Jurkat, Clone E6-1 (cell line): Measurements from ENCODE around the gene CDK1. TPM values are rescaled to one million over a fixed set of nuclear protein-coding genes. Genes with fewer than 3 reads are reported as not detected.
A peak's percentile ranks its signal among the peaks of the same experiment; 100 is the strongest.

Experiments
- DNase-seq: peaks from one replicate; pipeline ENCODE4 v3.0.0-alpha.2; 2011; ENCODE audit warnings: low read depth, low spot score
- H3K4me3 ChIP-seq: 2 replicates; pipeline ENCODE4 v1.5.1; 2011; ENCODE audit warnings: mild to moderate bottlenecking, low read length, control low read depth, moderate library complexity
- polyA plus RNA-seq: library from polyadenylated mRNA; unstranded; fragments of >200 nt; gene quantifications from one replicate; pipeline ENCODE4 v1.2.1, GENCODE V29; 2012; ENCODE audit warnings: missing spikeins; ENCODE audit not compliant: insufficient read length, insufficient read depth

Gene CDK1
- 227 TPM for polyA plus RNA-seq

GRCh38 chr10:60778214-60778970 is at the start of gene CDK1:
Gene CDK1, plus strand, starts transcription at chr10:60778478. Its CDS starts 1,688 bp downstream, at chr10:60780166.
- peak within 1 kb of the TSS; percentile 76 for H3K4me3 ChIP-seq

GRCh38 chr10:60729106-60729505 is 49.2 kb upstream of the CDK1 start:
- DNase-seq: no peak
- H3K4me3 ChIP-seq: no peak overlapping the region

More at GRCh38 chr10:60778214-60778970, at the start of gene CDK1:
- peak; percentile 98 for DNase-seq

GRCh38 chr10:60731134-60731885 is 47.0 kb upstream of the CDK1 start:
- DNase-seq: no peak
- H3K4me3 ChIP-seq: no peak overlapping the region

- DNase-seq: no peak
- H3K4me3 ChIP-seq: no peak overlapping the region
Observed at GRCh38 chr10:60732198-60732806, 46.0 kb upstream of the CDK1 start.

DNA sequence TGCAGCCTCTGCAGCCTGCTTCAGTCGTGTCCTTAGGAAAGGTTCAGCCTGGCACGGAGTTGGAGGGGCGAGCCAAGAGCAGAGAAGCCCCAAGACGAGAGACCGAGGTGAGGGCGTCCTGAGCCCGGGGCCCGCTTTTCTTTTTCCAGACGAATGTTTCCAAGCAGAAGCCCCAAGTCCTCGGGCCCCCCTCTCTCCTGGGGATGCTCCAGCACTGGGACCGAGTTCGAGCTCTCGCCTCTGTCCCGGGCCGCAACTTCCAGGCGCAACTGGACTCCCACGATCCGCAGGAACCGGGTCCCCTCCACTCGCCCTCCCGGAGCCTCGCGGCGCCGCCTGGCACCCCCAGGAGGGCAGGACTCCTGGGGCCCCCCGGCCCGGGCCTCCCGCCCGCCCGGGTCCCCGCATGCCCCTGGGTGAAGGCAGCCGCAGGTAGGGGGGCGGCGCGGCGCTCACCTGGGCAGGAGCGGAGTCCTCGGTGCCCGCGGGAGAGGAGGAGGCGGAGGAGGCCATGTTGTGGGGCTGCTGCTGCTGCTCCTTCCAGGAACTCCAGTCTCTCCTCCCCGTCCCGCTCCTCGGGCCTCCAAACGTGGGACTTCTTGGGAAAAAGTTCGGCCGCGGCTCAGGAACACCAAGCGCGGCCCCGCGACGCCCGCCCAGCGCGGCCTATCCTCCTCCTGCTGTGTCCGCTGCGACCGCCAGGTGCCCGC is 45.3 kb upstream of the CDK1 start:
- no peak for DNase-seq
- no peak overlapping the region for H3K4me3 ChIP-seq

- no peak overlapping the region for H3K4me3 ChIP-seq
- no peak for DNase-seq
Observed at GRCh38 chr10:60733517-60733822, 44.8 kb upstream of the CDK1 start.

DNA sequence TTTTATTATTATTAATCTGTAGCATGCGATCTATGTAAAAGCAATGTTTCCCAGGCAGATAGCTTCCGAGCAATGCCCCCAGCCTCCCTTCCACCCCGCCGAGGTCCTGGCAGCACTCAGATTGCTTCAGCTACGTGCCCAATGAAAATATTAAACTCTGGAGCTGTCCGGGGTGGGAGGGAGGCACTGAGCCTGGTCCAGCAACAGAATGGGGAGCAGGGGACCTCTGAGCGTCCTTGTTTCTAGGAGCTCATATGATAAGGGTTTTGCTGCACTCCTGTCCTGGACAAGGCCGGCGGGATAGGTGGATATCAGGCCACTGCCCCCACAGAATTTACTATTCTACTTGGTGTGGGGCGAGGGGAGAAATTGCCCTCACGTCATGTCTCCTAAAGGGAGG is 44.5 kb upstream of the CDK1 start:
- no peak overlapping the region for H3K4me3 ChIP-seq
- no peak for DNase-seq

- no peak overlapping the region for H3K4me3 ChIP-seq
- no peak for DNase-seq
Observed at GRCh38 chr10:60734226-60734625, 44.1 kb upstream of the CDK1 start.

DNA sequence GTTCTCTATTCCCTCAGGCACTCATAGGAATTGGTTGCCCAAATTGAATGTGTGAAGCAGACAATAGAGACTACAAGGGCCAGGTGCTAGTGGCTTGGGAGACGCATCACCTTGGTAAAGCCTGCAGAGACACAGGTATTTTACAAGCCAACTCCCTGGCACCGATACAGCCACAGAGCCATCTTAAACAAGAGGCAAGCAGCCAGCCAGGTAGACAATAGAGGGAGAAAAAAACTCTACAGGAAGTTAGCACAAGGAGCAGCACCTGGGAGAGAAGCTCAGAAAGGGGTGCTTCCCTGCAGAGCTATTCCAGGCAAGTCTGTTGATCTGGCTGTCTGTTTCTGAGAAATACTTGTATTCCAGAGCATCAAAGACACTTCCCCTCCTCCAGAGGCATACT is 43.0 kb upstream of the CDK1 start:
- no peak overlapping the region for H3K4me3 ChIP-seq
- no peak for DNase-seq

DNA sequence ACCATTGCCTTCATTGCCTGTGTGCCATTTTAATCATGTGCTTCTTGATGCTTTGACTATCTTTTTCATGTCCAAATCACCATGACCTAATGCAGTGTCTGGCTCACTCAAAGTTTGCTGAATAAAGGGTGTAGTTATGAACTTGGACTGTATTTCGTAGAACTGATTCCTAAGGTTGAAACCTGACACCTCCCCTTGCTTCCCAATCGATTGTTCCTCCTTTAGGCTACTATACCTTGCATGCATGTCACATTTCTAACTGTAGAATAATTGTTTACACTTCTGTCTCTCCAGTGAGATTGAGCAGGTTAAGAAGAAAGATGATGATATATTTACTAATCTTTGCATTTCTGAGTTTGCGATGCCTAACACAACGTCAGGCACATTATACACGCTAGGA is 41.0 kb upstream of the CDK1 start:
- DNase-seq: no peak
- no peak overlapping the region for H3K4me3 ChIP-seq

DNA sequence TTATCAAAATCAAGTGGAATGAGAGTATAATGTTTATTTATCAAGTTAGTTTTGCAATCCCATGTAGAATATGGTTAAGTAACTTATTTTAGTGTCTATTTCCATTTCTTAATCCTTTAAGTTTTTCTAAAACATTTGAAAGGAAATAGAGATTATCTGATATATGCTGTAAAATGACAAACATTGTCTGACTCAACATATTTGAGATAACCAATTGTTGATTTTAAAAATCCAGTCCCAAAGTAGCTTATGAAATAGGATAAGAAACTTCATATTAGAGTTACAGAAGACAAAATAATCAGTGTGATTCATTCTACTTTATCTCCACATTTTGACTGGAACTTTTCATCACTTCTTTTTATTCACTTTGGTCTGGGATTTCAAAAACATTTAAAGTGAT is 38.7 kb upstream of the CDK1 start:
- DNase-seq: no peak
- no peak overlapping the region for H3K4me3 ChIP-seq

DNA sequence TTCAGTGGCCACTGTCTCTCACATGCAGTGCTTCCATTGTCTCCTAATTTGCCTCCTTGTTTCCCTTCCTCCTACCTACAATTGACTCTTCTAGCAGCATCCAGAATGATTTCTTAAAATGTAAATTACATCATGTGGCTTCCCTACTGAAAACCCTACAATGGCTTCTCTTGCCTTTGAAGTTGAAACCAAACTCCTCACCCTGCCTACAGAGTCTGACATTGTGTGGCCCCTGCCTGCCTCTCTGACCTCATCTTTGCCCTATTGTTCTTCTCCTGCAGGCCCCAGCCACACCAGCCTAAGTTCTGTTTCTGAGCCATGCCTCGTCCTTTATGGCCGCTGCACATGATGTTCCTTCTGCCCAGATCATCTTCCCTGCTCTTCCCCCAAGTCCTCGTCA is 35.8 kb upstream of the CDK1 start:
- no peak overlapping the region for H3K4me3 ChIP-seq
- no peak for DNase-seq

DNA sequence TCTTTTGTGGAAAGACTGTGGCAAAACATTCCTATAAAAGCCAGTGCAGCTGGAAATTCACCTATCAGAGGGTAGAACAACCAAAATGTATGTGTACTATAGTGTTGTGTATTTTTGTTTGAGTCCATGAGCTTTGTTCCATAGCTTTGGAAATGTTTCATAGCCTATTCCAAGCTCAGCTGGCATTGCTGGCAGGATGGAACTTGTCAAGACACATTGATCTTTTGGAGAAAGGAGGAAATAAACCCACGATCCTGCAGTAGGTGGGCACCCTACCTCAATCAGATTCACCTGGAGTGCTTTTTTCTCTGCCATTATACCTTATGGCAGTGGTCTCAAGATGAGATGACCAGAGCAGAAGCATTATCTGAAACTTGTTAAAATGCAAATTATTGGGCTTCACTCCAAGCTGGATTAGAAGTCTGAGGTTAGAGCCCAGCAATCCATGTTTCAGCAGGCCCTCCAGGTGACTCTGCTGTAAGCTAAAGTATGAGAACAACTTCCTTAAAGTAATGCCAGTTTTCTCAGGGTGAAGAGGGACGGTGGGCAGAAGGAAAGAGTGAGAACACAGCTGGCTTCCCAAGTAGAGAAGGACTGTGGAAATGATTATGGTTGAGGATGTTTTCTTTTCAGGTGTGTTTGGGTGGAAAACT is 30.3 kb upstream of the CDK1 start:
- DNase-seq: no peak

GRCh38 chr10:60753152-60753551 is 25.1 kb upstream of the CDK1 start:
- DNase-seq: no peak
- no peak overlapping the region for H3K4me3 ChIP-seq

More for the DNA sequence above, 30.3 kb upstream of the CDK1 start:
- no peak overlapping the region for H3K4me3 ChIP-seq

GRCh38 chr10:60753817-60754216 is 24.5 kb upstream of the CDK1 start:
- no peak for DNase-seq
- no peak overlapping the region for H3K4me3 ChIP-seq

GRCh38 chr10:60757420-60757895 is 20.8 kb upstream of the CDK1 start:
- DNase-seq: no peak

DNA sequence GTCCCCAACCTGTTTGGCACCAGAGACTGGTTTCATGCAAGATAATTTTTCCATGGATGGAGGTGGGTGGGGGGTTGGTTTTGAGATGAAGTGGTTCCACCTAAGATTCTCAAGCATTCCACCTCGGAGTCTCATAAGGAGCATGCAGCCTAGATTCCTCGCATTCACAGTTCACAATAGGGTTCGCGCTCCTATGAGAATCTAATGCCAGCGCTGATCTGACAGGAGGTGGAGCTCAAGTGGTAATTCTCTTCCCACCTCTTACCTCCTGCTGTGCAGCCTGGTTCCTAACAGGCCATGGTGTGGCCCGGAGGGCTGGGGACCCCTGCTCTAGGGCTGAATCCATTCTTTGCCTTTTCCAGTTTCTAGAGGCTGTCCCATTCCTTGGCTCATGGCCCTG is 19.1 kb upstream of the CDK1 start:
- no peak for DNase-seq
- no peak overlapping the region for H3K4me3 ChIP-seq

More at GRCh38 chr10:60757420-60757895, 20.8 kb upstream of the CDK1 start:
- H3K4me3 ChIP-seq: no peak overlapping the region

DNA sequence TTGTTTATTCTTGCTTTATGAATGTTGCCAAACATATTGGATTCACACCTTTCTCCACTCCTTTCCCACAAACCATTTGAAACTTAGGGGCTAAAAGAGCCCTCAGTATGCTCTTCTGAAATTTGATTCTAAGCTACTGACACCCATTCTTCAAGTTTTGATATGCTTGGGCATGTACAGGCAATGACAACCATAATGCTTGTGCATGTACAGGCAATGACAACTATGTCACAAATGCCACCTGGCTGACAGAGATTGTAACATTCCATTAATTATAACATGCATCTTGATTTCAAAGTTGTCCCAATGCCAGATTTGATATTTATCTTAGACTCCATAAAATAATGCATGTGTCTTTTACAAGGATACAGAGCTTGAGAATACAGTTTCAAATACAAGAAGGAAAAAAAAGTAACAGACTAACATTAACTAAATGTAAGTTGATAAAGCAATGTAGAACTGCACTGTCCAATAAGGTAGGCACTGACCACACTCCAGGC is 17.5 kb upstream of the CDK1 start:
- DNase-seq: no peak
- H3K4me3 ChIP-seq: no peak overlapping the region

- DNase-seq: no peak
- no peak overlapping the region for H3K4me3 ChIP-seq
Observed at GRCh38 chr10:60762554-60762953, 15.7 kb upstream of the CDK1 start.
